HG03060 (cell line): Measurements from ENCODE around the gene HOXB4.

Experiments
- ATAC-seq: cut with Tn5 transposase; IDR thresholded peaks from one replicate; pipeline ENCODE4 v1.9.1; 2021; ENCODE audit warnings: low read depth, moderate number of reproducible peaks; ENCODE audit not compliant: unreplicated experiment

HOXB4 gene

DNA sequence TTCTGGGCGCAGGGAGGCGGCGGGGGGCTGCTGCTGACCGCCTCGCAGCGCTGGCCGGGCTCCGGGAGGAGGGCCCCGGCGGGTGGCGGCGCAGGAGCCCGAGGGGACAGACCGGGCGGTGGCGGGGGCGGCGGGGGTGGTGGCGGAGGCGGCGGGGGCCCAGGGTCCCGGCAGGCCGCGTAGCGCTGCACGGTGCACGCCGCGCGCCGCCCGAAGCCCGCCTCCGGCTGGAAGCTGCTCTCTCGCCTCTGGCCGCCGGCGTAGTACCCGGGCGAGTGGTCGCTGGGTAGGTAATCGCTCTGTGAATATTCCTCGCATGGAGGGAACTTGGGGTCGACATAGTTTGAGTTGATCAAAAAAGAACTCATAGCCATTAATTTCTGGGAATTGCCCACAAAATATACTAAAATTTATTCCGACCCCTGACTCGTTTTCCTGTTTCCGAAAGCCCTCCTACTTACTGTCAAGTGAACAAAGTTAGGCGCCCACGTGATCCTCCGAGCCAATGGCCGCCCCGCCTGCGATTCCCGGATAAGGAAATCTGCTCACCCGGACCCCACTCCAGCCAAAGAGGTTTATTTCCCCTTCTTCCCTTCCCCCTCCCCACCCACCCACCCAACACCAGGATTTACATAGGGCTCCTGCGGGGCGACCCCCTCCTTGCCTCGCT lies at the start of gene HOXB4:
Gene HOXB4 (minus strand): TSS at position 405 of the 670 bp plus-strand sequence. CDS start 31 bp downstream, at position 374.
- no peak for ATAC-seq

DNA sequence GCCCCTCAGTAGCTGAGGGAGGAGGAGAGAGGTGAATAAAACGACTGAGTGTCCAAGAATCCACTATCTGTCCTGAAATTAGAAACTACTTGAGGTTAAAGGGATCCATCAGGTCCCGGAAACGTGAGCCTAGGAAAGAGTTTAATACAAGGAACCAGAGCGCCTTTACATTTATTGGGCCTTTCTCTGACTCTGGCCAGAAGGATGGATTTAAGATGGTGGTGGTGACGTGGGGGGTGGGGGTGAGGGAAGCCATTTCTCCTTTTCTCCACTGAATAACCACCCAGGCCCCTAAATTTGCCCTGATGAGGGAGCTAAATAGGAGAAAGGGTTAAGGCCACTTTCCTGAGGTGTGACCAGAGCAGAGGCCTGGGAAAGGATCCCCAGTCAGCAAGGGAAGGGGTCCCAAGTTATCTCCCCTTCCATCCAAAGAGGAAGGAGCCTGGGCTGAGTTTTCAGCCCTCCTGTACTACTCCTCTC lies 49.0 kb upstream of the HOXB4 start:
- ATAC-seq: no peak

DNA sequence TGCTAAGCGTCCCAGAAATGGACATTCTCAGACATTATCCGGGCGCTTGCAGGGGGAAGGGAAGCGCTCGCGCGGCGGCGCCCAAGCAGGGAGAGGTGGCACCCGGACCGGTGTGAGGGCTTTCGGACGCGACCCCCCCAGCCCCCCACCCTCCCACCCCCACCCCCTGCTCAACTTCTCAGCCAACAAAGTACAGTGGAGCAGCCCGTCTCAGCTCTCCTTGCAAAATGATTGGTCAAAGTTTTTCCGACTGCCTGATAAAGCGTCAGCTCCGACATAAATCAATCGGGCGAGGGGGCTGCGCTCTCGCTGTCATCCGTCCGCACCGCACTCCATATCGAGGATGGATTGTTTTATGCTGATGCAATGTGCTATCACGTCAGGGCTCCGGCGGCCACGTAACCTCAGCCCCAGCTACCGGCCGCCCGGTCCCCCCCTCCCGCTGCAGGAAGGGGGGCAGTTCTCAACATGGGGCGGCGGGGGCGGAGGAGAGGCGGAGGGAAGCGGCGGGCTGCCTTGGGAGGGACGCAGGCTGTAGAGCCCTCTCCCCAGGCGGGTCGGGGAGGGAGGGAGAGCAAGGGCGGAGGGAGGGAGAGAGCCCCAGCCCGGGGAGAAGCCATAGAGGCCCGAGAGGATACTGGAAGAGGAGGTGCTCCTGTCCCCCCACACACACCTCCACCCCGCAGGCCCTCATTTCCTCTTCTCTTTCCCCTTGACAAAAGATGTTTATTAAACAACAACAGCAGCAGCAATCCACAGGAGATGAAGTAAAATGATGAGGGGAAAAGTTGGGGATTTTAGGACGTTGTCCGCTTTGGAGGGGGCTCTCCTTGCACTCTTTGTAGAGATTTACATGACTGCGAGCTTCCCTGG lies 48.3 kb upstream of the HOXB4 start, which contains the start of gene HOXB9:
Gene HOXB9 (minus strand): TSS at position 114 of the 873 bp plus-strand sequence. CDS start 89 bp downstream, at position 25.
- no peak for ATAC-seq

DNA sequence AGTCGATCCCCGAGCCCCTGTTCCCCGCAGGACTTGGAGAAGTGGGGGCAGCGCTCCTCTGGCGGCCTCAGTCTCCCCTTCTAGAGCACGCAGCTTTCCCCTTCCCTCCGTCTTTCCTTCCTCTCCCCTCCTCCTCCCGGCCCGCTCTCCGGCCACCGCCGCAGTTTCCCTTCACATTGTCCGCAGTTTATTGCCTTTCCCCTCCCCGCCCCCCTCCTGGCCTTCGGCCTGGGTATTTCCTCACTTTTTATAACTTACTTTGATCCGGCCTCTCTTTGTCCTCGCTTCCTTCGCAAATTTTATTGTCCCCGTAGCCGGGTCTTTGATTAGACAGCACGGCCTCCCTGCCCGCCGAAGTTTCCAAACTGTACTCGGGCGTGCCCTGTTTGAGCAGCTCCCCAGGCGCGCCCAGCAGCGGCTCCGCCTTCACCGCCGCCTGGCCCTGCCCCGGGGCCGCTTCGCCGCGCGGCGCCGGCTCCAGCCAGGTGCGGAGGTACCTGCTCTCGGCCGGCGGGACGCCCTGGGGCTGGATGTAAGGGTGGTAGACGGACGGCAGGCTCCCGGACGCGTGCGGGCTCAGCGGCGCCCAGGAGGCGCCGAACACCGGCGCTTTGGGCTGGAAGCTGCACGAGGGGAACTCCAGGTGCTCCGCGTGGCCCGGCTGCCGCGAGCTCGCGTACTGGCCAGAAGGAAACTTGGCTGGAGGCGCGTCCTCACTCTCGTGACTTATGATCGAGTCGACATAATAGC lies 47.5 kb upstream of the HOXB4 start:
- no peak for ATAC-seq

DNA sequence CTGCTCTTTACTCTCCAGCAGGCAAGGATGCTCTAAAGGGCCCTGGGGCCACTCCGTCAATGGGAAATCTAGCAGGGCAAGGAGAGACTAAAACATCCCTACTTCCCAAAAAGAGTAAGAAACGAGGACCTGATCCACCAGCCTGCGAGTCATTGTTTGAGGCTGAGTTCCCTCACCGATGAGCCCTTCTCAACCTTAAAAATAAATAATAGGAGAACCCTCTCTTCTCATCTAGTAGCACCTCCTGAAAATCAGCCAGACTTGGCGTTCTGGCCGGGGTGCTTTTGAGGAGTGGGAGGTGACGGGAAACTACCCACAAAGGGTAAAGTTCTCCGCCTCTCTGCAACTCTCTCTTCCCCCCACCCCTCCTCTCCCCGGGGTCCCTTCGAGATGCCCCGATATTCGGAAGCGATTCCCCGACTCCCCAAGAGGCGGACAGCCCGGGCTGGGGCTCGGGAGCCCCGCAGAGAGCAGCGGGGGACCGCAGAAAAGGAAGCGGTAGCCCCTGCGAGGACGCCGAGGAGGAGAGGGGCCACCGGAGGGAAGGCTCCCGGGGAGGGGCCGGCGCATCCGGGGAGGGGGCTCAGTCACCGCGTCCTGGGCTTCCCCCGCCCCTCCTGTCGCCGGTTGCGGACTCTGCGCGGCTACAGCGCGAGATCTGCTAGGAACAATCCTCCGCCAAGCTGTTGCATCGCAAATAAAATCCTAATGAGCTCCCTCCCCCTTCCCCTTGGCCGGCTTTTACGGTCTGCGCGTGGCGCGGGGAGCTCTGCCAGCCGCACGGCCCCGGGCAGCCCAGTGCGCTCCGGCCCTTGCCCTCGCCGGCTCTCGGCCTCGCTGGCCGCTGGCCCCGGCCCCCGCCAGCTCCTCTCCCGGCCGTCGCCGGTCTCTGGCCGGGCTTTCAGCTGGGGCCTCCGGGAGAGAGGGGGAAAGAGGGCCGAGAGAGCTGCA lies 46.7 kb upstream of the HOXB4 start:
- no peak for ATAC-seq

DNA sequence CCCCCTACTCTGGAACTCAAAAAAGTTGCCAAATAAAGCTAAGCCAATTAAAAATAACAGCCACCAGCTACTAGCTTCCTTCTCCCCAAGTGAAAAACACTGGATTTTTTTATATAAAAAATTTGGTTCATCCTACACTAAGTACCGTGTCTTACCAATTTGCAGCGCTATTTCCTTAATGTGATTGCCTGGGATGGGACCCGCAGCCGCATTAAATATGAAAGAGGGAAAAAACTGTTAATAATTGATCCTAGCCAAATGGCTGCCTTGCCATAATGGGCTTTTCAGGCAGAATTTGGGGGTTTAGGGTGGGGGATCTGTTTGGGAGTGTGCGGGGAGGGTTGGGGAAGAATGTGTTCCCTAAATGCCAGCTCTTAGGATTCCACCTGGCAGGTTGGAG lies 46.0 kb upstream of the HOXB4 start:
- no peak for ATAC-seq

DNA sequence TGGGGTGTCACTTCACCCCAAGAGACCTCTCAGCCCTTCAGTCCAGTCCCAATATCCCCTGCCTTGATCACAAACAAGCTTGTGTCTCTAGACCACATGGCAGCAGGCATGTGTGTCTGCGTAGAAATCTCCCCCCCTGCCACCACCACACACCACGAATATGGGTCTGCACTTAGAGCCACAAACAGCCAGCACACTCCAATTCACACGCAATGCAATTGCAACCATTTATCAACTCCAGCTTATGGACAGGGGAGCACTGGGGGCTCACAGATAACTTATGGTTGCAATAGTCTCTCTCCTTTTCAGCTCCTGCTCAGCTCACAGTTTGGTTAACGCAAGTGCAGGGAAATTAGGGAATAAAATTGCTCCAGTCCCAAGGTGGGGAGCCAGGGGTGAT lies 45.4 kb upstream of the HOXB4 start:
- ATAC-seq: no peak

DNA sequence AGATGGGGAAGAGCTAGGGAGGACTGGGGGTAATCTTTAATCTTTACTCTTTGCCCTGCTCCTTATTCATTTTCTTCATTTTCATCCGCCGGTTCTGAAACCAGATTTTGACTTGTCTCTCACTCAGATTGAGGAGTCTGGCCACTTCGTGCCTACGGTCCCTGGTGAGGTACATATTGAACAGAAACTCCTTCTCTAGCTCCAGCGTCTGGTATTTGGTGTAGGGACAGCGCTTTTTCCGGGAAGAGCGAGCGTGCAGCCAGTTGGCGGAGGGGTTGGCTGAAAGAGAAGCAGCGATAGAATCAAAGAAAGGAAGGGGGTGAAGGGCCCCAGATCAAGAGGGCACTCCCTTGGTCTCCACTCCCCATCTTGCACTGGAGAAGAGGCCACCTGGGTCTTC lies 44.7 kb upstream of the HOXB4 start:
- no peak for ATAC-seq

DNA sequence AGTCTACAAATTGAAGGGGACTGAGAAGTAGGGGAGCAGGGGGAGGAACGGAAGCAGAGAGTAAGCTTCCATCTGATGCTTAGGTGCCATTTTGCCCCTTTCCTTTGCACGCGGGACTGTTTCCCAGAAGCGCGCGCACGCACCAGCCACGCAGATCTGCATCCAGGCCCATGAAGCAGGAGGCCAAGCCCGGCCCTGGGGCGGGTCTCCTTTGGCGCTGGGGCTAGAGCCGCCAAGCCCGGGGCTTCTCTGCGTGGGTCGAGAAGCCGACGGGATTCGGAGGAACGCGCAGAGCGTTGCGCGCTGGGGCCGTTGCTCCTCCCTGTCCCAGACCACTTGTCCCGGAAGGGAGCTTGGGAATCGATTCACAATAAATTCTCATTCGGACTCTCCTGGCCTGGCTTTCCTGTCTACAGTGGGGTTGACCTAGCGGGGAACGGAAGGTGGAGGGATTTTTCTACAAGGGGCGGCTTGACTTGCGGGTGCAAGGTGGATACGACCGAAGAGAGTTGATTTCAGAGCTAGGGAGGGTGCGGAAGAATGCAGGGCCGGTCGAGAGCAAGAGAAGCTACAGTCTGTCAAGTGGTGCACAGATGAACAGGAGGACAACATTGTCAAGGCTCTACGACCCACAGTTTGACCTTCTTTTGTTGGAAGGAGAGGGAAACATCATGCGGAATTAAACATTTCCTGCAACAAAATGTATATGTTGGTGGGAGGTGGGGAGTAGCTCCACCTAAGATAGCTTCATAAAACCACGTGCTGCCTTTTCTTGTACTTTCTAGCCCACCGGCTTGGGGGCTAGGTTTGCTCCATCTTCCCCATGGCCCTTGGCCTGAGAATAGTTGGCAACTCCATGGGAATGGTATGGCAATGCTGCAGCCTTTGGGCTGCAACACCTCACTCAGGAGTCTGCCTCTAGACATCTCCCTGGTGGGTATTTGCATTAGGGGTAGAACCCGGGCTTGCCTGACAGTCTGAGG lies 43.6 kb upstream of the HOXB4 start:
- no peak for ATAC-seq

DNA sequence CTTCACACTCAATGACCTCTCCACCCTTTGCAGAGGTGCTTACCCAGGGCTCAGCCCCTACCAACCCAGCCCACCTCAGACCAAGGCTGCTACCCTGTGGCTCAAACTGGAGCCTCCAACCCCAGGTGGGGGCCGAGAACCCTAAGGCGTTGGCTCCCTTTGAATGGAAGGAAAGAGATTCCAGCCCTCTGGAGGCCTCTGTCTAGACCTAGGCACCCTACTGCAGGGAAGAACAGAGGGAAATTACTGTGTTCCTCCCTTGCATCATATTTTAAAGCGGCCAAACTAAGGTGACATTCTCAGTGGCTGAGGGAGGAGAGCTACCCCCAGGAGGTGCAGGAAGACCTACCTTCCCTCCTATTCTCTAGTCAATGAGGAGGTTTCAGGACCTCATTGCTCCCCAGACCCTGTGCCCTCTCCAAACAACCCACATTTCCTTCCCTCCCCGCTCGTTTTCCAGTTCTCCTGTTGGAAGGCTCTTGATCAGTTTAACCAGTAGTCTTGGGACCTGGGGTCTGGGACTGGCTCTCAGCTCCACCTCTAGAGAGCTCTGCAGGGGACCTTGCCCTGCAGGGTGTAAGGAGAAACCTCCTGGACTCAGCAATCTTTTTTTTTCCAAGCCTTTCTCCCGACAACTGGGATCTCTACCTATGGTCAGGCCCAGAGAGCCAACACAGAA lies 42.5 kb upstream of the HOXB4 start:
- ATAC-seq: no peak

DNA sequence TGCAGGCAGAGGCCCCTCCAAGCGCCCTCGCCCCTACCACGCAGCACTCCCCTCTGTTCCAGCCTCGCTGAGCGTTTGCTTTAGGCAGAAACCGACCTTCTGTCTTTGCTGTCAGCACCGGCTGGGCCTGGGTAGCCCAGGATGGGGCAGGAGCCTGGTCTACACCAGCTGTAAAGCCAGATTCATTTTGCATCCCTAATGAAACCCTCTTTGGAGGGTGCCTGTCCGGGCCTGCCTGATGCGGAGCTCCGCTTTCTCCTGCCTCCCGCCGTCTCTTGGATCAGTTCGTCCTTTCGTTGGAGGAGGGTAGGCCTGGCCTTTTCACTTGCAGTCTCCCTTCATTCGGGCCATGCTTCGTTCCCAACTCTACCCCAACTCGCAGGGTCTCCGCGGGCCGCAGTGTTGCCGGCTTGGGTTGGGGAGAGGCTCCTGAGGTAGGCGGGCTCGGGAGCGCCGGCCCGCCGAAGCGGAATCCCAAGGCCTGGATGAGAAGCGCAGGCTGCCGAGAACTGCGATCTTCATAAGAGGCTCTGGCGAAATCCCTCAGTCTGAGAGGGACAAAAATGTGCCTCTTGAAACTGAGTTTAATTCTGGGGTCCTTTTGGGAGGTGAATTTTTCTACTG lies 41.8 kb upstream of the HOXB4 start:
- no peak for ATAC-seq

DNA sequence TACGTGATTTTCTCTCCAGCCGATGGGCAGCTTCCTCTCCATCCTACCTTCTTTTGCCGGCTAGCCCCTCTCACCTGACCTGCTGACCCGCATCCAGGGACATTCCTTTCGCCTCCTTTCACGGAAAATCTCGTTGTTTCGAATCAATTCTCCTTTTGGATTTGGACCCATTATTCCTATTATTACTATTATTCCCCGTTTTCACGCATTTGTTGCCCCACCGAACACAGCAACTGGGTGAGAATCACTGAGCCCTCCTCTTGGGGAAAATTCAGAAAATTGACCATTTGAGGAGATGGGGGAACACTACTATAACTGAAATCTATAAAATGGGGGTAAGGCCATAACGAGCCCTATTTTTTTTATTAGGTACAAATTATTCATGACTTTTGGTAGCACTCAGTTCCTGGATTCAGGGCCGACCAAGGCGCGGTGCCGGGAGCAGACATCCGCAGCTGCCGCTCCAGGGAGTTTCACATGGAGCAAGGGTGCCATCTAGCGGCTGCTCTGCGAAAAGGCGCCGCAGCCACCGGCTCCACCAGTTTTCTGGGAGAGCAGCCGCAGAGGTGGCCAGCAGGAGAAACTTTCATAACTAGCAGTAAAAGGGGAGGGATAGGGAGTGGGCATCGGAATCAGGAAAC lies 40.2 kb upstream of the HOXB4 start:
- no peak for ATAC-seq

DNA sequence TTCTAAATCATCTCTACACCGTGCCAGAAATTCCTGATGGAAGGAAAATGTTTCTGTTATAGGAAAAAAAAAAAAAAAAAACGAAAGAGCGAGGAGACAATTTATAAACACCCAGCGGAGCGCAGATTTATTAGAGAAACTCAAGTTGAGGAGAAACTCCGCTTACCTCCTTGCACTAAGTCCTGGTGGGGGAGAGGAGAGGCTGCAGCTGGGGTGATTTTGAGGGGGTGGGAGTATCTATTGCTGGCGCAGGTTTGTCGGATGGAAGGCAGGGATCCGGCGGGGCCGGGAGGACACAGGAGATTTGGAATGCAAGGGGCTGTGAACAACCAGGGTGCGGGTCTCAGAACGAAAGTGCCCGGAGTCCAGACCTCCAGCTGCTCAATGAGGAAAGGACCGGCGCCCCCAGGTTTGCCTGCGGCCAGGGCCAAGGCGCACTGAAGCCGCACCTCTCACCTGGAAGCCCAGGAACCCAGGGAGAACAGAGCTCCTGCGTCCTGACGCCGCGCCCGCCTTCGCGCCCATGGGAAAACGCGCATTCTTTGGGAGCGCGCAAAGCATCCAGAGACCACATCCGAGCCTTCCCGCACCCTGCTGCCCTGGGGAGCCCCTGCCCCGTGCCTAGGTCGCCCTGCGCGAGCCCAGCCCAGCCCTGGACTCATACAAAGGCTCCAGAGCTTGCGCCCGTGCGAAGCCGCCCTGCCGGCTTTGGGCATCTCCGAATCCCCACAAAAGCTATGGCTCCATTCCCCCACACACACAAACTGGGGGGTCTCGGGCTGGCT lies 39.5 kb upstream of the HOXB4 start:
- no peak for ATAC-seq

DNA sequence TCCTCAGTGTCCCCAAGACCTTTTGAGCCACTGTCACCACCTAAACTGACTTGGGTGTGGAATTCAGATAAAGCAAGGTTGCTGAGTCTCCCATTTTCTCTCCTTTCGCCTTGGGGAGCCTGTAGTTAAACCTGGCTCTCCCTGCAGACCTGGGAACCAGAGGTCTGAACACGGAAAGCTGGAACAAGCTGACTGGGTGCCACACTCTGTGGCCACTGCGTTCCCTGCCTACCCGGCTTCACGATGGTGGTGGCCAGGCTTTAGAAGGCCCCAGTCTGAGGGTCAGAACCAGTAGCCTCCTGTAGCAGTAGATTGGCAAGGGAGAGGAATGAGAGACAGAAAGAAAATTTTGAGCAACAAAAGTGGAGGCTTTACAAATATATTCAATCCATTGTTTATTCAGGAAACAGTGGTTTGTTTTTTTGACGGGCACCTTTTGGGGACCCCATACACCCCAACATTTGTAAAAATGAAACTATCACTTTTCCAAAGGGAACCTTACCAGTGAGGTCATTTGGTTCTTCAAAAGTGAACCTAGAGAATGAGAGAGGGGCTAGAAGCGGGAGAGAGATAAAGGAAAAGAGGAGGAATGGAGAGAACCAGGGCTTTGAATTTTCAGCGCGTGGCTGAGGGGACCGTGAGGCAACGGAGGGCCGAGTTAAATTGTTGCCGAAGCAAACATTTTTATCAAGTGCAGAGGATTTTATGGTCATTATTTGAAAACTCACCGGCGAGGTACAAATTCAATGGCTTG lies 38.7 kb upstream of the HOXB4 start:
- ATAC-seq: no peak

DNA sequence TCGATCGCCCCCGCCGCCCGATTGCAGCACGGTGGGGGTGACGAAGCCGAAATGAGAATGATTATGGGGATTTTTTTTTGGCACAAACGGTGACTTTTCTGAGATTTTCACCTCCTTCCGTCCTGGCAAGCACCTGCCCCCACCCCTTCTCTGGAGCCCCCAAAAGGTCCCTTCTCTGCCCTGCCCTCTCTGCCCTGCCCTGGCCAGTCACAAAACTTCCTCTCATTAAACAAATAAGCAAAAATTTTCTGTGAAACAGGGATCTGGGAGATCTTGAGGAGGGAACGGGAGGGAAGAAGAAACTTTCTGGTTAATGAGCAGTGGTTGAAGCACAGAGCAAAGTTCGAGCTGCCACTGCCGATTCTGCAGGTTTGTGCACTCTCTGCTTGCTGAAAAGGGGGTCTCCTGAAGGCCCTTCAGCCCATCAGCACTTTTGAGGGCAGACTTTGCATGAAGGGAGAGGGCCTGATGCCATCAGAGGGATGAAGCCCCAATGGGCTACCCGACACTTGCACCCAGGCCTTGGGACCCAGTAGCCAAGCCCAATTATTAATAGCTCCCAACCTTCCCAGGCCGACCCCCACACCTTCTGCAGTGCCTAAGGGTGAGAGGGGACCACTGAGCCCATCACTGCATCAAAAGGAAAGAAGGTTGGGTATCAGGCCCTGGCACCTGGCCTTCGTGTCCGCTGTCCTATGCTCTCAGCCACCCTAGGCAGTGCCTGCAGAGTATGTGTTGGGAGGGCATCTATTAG lies 38.0 kb upstream of the HOXB4 start:
- ATAC-seq: no peak
